ENCODE results near the gene RASD1.

RASD1 gene

GRCh38 chr17:17514361-17514992, 18.3 kb upstream of the RASD1 start:
- no peak for TF ChIP-seq CTCF (IDR thresholded peaks at IDR 0.05; ENCODE audit: low read depth, low read length, missing control alignments)
- no peak overlapping the region for H3K4me3 ChIP-seq (ENCODE audit: low read depth, low read length)
- no peak for DNase-seq (ENCODE audit: low read depth)

DNA sequence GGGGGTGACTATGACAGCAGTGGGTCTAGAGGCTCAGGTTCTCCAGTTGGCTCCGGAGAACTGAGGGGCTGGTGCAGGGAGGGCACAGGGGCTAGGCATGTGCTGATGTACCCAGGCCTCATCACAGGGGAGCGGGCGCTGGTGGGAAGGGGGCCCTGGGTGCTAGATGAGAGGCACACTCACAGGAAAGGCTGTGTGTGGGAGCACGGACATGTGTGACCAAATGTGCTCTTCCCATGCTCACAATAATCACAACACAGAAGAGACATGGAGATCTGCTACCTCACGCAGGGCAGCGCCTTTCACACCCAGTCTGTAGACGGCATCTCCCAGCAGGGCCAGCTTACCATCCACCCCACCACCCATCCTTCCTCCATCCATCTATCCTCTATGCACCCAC, 17.4 kb upstream of the RASD1 start:
- no peak overlapping the region for H3K4me3 ChIP-seq (ENCODE audit: low read depth, low read length)
- no peak for TF ChIP-seq CTCF (IDR thresholded peaks at IDR 0.05; ENCODE audit: low read depth, low read length, missing control alignments)
- no peak for DNase-seq (ENCODE audit: low read depth)

DNA sequence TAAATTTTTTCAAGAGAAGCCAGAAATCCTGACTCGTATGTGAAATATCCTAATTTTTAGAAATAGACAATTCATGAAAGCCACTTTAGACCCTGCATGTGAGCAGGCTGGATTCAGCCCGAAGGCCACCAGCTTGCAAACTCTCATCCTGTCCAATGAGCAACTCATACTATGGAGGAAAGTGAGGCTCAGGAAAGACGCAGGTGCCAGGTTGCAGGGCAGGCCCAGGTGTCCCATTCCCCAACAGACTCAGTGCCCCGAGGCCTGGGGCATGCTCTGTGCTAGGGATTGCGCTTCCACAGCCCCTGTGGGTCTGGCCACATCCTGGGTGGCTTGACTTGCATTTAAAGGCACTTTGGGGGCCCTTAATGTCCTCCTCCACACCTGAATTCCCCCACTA, 16.7 kb upstream of the RASD1 start:
- no peak overlapping the region for H3K4me3 ChIP-seq (ENCODE audit: low read depth, low read length)
- no peak for TF ChIP-seq CTCF (IDR thresholded peaks at IDR 0.05; ENCODE audit: low read depth, low read length, missing control alignments)
- no peak for DNase-seq (ENCODE audit: low read depth)

GRCh38 chr17:17511881-17512858, 16.0 kb upstream of the RASD1 start:
- no peak overlapping the region for H3K4me3 ChIP-seq (ENCODE audit: low read depth, low read length)
- no peak for DNase-seq (ENCODE audit: low read depth)
- TF ChIP-seq CTCF (IDR thresholded peaks at IDR 0.05; ENCODE audit: low read depth, low read length, missing control alignments), result no peak

GRCh38 chr17:17511293-17511741, 15.1 kb upstream of the RASD1 start:
- TF ChIP-seq CTCF (IDR thresholded peaks at IDR 0.05; ENCODE audit: low read depth, low read length, missing control alignments), result no peak
- DNase-seq (ENCODE audit: low read depth), result no peak
- no peak overlapping the region for H3K4me3 ChIP-seq (ENCODE audit: low read depth, low read length)

DNA sequence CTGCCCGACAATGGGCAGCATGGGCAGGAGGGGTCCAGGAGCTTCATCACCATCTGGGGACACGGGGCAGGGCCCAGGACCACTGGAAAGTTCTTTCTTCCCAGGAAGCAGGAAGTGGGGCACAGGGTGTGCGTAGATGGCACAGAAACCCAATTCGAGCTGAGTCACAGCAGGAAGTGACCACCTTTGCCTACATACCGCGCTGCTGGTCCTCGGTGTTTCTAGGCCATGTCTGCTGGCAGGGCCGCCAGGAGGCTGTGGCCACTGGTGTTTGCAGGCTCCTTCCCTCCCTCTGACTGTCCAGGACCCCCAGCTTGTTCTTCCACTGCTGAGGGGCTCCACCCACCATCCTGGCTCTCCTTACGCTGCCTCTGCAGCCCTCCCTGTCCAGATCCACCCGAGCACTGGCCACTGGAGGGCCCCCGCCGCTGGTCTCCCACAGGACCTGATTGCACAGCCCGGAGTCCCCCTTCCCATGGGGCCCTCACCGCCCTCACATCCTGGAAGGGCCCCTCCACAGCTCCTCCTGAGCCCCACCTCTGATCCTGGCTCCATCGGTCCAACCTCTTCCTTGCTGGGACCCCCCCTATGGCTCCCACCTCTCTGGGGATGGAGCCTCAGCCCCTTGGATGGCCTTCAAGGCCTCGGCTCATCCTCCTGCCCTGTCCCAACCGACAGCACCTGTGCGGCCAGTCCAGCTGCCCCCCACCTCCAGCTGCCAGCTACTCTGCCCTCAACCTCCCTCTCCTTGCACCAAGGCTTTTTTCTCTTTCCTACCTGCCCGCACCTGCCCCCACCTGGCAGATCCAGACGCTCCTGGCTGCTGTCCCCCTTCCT, 14.5 kb upstream of the RASD1 start:
- TF ChIP-seq CTCF (IDR thresholded peaks at IDR 0.05; ENCODE audit: low read depth, low read length, missing control alignments), result no peak
- H3K4me3 ChIP-seq (ENCODE audit: low read depth, low read length), result no peak overlapping the region

More for the DNA sequence above, 14.5 kb upstream of the RASD1 start:
- DNase-seq (ENCODE audit: low read depth), result no peak
